HG03066 (cell line): Measurements from ENCODE around the gene ARHGEF4.

Experiments used
- ATAC-seq: cut with Tn5 transposase; IDR thresholded peaks from one replicate; pipeline ENCODE4 v1.9.1; 2021; ENCODE audit warnings: low read depth; ENCODE audit not compliant: unreplicated experiment

Gene ARHGEF4

DNA sequence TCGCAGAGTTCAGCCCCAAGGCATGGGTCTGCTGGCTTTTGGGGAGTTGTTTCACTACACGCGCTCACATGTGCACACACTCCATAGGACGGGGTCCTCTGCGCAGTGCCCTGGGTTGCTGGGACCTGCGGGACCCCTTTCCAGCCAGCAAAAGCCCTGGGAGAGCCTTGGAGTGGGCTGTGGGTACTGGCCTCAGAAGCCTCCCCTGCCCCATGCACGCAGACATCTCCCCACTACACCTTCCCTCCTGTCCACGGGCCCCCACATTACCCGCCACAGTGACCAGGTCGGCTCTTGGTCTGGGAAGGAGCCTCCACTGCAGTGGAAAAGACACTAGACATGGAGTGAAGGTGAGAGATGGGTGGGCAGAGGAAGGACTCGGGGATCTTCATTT lies 208.0 kb downstream of the ARHGEF4 start:
- ATAC-seq, result no peak

DNA sequence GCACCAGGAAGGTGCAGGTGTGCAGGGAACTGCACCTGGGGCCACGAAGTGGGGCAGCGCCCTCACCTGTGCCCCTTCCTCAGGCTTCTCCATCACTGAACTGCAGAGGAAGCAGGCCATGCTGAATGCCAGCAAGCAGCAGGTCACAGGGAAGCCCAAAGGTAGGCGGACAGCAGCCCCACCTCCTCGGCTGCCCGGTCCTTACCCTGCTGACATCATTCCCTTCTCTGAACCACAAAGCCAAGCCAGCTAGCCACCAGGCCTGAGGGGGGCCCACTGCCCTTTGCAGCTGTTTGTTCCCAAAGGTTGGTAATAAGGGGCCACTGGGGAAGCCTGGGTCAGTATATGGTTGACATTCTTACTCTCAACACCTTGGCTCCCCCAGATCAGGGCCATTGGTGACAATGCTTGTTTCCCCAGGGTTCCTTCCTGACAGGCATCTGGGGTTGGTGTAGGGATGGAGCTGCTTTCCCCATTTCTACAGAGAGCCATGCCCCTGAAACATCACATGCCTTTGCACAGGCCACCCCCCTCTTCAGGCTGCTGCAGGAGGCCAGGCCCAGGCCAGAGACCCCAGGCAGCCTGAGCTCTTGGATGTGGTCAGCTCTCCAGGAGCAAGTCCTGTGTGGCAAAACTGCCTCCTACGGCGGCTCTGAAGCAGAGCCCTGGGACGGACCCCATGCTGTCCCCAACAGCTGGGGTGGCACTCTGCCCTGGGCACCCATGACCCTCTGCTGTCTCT lies 208.7 kb downstream of the ARHGEF4 start:
- ATAC-seq, result no peak

DNA sequence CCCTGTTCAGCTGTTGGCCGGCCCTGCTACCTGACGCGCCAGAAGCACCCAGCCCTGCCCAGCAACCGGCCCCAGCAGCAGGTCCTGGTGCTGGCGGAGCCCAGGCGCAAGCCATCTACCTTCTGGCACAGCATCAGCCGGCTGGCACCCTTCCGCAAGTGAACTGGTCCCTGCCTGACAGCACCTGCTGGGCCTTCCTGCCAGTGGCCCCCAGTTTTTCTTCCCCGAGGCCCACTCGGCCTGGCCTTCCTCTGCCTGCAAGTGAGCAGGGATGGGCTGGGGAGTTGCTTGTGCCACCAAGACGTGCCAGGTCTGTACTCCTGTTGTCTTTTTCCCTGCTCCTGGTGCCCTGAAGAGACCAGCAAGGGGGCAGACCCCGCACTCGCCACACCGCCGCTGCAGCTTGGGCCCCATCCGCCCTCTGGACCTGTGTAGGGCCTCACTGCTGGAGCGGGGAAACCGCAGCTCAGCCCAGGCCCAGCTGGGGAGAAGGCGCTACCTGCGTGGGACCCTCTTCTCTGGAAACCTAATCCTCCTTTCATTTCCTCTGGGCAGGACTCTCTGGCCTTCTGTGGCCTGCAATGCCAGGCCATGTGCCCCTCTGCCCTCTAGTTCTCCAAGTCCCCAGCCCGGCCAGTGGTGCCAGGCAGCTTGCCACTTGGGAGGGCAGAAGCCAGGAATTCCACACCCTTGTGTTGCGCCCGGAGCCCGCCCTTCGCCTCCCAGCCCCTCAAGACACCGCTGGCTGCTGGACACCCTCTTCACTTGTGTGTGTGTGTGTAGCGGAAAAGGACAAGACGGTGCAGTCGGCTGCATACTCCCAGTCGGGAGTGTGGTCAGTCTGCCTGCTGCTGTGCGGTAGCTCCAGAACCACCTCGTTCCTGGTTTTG lies 209.6 kb downstream of the ARHGEF4 start:
- ATAC-seq, result no peak

DNA sequence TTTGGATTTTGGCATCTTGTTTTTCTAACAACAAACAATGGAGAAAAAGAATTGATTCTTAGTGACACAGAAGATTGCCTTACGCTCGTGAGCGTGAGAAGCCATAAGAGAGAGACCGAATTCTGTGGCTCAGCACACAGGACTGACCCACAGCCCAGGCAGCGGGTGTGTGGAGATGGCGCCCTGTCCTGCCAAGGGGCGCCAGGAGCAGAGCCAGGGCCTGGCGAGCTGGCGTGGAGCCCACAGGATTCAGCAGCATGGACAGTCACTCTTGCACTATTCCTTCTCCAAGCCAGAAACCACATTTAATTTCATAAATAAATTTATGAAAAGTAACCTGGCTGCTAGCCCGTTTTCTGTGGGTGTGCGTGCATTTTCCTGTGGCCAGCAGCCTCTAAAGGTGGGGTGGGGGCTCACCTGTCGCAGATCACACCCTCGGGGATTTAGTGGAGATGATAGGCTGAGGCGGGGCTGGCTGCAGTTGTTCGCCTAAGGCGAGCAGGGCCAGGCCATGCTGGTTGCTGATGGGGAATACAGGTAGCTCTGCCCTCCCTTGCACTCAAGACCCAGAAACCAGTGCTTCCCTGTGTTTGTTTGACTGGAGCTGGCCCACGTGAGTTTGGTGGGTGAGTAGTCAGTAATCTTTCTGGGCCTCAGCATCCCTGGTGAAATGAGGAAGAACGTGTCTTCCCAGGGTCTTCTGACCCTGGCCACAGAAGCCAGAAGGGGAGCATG lies 210.4 kb downstream of the ARHGEF4 start:
- no peak for ATAC-seq

DNA sequence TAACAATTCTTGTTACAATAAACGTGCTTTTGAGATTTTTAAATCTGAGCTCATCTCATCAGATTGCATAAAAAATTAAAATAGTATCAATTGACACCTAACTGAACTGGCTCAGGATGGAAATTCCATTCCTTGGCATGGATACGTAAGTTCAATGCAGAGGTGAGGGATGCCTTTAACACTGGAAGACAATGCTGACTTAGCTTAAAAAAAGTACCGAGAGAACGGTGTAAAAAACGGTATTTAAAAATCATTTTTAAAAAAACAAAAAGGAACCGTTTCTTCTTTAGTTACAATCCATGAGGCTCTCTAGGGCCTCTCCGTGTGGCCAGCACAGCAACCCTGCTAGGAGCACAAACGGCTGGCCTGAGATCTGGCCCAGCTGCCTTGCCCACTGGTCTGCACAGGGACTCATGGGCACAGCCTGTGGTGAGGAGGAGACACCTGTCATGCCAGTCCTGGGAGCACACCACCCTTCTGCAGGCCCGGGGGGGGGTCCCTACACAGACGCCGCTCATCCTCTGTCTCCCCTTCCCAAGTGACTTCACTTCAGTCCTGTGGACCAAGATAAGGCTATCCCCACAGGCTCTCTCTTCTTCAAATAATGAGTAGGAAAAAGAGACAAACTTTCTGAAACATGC lies 211.3 kb downstream of the ARHGEF4 start:
- no peak for ATAC-seq

DNA sequence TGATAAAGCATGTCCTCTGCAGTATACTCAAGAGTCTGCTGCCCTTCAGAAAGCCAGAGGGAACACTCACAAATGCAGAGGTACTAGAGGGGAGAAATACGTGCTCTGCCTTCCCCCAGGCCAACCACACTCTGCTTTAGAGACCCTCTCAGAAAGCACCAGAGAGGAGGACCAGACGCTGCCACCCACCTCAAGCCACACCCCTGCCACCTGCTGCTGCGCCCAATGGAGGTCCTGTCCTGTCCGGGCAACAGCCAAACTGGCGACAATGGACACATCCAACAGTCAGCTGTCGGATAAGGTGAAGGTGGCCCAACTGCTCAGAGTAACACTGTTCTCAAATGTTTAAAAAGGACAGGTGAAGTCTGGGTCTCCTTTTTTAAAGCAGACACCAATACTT lies 211.9 kb downstream of the ARHGEF4 start:
- no peak for ATAC-seq

DNA sequence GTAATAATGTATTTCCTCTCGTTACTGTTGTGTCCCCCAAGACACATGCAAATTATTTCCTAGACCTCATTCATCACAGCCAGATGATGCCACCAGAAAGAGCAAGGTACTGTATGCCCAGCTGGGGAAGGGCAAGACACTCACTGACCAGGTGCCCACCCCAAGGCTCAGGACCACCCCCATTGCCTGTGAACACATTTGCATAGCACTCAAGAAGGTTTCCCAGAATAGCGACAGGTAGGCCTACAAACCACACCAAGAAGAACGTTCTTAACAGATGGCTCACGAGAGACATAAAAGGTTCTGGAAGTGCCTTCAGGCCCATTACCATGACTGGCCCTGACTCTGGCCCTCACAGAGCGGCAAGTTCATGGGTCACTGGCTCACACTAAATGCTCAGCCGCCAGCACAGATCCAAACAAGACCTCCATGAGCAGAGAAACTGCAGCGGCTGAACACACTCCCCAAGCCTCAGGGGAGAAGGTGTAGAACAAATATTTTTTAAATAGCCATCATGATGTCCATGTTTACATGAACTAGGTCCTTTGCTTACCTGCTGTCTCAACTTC lies 212.5 kb downstream of the ARHGEF4 start:
- ATAC-seq, result no peak

DNA sequence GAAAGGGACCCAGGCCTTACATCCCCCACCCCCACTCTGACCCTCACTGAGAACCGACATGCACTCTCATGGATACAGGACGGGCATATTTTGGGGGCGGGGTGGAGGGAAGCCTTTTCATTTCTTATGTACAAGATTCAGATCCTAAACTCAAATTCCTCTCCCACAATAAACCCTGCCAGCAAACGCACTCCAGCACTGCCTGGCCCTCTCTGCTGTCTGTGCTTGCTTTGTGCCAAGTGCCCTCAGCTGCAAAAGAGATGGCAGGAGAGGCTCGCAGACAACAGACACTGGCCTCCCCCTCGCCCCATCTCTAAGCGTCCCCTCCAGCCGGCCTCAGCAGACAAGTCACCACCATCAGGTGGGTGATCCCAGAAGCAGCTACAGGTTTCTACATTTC lies 214.2 kb downstream of the ARHGEF4 start:
- ATAC-seq, result no peak

DNA sequence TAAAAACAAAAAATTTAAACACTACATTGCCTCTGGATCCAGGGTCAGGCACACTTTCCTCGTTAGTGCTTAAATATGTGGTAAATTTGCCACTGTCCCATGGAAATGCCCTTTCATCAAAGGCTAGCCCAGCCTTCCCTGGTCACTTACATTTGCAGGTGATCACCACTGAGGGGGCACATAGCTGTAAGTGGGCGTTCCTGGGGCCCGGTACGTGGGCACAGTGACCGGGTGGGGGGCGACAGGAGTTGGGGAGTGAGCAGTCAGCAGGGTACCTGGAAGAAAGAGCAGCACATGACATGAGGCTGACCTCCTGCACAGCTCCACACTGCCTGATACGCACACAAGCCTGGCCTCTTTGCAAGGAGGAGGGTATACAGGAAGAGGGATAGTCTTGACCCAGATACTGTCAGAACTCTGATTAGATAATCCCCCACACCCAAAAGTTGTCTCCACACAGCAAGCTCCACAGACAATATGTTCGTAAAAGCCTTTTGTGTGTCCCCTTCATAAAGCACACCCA lies 216.1 kb downstream of the ARHGEF4 start:
- no peak for ATAC-seq

DNA sequence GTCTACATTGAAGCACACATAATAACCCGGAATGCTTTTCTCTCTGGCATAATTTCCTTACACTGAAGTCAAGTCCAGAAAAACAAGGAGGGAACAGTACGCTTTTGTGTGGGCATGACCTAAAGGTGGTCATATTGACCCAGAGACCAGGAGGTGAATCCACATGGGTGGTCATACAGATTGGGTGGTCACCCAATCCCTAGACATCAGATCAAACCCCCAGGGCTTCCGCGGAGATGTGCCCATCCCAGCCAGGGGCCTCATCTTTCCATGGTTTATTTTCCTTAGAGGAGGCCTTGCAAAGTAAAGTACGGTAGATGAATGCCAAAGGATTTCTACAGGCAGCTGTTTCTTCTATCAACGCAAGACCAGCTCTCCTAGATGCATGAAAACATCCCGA lies 217.8 kb downstream of the ARHGEF4 start:
- no peak for ATAC-seq

DNA sequence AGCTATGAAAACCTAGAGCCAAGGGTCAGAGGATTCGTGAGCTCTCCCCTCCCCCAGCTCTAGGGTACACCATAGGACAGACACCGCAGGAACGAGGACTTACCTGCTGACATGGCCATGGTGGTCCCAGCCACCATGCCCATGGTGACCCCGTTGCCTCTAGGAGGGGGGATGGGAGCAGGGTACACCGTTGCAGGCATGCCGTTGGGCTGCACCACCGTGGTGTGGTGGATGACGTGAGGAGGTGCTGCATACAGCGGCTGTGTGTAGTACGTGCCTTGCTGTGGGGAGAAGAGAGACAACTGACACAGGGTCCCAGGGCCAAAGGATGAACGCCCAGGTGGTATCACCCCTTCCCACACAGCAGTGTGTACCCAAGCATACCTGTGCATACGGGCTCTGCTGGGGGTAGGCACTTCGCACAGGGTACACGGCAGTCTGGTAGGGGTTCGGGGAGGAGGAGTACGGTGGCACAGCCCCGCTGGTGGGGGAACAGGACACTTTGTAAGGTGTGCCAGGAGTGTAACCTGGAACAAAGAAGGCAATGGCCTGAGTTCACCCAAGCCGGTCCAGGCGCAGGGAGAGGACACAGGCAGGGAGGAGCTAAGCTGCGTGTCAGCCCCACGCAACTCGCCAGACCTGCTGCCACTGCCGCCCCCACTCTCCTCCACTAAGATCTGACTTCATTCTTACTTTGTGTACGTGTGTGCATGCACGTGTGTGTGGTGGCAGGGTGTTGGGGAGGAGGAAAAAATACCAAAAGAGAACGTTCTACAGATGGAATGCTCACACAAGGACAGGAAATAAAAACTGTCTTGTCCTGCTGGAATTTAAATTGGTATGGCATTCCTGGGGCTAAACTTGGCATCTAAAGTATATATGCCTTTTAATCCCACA lies 218.7 kb downstream of the ARHGEF4 start:
- no peak for ATAC-seq

DNA sequence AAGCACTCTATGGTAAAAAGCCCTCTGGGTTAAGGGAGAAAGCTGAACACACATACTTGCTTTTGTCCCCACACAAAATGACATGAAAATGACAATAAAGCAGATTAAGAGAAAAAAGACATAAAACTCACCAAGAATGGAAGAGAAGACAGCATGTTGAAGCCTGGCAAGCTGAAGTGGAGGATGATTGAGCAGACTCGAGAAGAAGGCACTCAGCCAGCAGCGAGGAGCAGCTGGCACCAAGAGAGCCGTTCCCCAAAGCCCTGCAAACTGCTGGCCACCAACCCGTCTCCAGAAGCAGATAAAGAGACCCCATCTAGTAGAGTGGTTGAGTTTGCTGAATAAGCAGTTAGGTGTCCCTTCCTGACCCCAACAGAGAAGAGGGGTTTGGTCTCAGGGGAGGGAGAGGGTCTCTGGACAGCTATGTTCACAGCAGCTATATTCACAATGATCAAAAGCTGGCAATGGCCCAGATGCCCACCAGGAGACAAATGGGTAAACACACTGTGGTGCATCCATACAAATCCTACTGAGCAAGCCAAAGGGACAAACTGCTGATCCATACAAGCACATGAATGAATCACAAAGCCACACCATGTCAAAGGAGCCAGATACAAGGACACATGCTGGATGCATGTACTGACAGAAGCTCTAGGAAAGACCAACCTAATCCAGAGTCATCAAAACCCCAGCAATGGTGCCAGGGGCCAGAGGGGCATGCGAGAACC lies 219.7 kb downstream of the ARHGEF4 start:
- no peak for ATAC-seq

DNA sequence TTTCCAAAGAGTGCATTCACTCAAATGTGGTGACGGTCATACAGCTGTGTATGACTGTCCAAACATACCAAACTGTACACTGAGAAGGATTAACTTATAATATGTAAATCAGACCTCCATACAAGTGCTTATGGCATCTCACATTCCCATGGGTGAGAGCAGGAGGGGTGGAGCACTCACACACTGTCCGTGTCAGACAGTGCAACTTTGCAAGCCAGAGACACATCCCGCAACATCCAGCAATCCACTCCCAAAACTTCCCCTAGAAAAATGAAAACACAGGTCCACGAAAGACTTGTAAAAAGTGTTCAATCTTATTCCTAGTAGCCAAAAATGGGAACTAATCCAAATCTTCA lies 220.2 kb downstream of the ARHGEF4 start:
- no peak for ATAC-seq

DNA sequence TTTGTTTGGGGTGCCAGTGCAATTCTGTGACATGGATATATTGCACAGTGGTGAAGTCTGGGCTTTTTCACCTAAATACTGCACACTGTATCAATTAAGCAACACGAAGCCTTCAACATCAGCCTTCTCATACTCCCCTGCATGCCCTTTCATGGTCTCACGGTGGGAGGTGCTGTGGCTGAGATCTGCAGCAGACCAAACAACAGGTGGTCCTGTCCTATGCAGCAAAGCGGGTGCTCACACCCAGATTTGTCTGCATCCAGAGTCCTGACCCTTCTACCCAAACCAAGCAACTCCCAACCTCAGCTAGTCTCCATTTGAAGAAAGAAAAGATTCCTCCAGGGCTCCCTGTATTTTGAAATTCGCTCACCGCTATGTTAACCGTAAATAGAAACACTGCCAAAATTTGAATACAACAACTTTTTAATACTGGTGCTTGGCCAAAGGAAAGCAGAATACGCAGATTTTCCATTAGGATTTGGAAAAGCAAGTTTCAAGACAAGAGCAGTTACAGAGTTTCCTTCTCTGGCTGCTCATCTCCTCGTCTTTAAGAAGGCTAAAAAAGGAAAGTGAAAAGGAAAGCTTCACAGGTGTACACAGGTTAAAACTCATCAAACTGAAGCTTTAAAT lies 221.6 kb downstream of the ARHGEF4 start:
- ATAC-seq, result no peak

DNA sequence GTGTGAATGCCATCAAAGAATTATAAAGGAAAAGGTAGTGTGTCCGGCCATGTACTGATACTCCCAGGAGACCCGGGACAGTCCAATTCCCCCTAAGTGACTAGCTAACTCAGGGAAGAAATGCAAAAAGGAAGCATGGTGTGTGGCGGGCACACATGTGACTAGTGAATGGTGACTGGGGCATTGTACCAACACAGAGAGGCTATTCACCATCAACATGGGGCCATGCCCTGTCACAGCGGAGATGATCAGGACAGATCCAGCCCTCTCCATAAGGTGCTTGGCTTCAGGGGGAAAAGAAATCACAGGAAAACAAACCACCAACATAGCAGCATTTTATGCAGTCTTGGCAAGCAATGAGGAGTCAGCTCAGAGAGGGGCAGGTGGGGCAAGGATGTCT lies 222.2 kb downstream of the ARHGEF4 start:
- ATAC-seq, result no peak

DNA sequence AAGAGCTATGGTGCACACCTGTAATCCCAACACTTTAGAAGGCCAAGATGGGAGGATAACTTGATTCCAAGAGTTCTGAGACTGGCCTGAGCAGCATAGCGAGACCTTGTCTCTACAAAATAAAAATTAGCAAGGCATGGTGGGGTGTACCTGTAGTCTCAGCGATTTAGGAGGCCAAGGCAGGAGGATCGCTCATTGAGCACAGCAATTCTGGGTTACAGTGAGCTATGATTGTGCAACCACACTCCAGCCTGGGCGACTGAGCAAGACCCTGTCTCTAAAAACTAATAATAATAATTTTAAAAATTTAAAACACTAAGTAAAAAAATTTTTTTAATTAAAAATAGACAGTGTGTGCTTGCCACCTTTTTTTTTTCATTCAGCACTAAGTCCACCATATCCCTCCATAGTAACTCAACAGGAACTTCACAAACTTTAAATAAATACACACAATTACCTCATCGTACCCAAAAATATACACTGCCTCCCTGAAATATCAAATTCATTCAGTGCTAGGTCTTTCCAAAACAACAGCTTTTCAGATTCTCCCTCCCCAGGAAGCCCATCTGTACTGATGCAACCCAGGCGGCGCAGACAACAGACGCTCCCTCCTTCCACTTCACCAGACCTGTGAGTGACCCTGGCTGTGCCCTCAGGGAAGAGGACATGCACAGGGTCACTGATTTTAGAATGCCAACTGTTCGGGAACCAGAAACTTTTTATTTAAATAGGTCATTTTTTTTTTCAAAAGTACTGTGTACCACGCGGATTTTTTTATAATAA lies 227.0 kb downstream of the ARHGEF4 start:
- ATAC-seq, result no peak
